Measurements from ENCODE around the gene L2HGDH.

L2HGDH gene

DNA sequence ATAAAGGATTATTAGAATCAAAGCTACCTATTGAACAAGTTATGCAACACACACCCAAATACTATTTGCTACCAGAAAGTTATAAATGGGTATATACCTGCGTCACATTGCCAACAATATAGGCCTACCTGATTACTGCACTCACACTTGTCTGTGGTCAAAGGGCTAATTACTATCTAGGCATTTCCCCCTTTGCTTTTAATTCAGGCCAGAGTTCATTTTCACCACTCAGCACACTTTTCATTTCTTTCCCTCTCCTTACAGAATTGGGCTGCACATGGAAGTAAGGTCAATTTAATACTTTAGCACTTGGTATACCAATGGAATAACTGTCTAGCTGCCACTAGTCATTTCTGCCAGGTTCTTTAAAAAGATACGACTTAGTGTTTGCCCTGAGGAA is 82.3 kb downstream of the L2HGDH start:
- DNase-seq (ENCODE audit: low read depth), result no peak

DNA sequence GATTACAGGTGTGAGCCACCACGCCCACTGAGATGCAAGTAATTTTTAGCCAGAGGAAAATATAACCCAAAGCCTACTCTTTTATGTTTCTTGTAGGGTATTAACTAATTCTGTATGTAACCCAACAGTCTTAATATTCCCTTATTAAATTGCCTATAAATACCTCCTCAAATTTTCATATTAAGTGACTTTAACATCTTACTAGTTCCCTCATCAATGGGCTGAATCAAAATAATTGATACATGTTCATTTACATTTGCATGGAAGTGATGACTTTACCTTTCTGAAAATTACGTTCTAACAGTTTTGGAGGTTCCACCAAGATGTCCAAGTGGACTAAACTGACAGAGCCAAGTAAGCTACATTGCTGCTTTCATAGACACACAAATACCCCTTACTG is 83.7 kb downstream of the L2HGDH start:
- no peak for DNase-seq (ENCODE audit: low read depth)

DNA sequence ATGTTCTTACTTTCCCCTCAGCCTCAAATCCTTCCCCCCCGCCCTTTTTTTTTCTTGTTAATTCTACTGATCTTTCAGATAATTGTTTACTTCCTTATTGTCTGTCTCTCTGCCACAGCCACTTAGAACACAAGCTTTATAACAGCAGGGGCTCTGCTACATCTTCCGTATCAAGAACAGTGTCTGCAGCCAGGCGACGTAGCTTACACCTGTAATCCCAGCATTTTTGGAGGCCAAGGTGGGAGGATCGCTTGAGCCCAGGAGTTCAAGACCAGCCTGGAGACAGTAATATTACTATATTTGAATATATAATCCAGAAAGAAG is 86.1 kb downstream of the L2HGDH start:
- DNase-seq (ENCODE audit: low read depth), result no peak

DNA sequence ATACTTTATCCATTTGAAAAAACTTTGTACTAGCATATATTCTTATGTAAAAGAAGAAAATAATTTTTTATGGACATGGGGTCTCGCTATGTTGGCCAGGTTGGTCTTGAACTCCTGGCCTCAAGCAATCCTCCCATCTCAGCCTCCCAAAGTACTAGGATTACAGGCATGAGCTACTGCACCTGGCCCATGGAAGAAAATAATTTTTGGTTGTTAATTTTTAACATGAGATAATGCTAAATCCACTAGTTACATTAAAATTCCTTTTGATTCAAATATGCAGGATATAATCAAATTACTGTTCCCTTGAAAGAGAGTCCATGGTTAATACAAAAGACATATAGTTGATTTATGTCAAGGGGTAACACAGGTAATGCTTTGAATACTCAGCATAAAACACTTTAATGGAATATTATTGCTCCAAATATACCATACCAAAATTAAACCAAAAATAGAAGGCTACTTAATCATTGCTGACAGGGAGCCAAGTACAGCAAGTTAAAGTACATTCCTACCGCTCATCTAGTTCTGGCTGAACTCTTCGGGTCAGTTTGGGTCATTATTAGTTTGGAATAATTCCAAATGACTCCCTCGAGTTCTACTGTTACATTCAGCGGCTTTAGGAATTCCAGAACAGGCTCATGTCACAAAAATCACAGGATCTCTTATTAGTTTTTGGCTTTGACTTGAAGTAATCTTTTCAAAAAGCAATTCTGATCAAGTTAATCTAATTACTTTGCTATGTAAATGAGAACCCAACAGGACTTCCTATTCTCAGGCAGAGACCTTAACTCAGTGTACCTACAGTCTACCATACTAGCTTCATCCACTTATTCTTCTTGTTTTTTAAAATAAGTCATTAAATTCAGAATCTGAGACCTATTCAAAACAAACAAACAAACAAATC is 86.7 kb downstream of the L2HGDH start:
- DNase-seq (ENCODE audit: low read depth), result no peak

DNA sequence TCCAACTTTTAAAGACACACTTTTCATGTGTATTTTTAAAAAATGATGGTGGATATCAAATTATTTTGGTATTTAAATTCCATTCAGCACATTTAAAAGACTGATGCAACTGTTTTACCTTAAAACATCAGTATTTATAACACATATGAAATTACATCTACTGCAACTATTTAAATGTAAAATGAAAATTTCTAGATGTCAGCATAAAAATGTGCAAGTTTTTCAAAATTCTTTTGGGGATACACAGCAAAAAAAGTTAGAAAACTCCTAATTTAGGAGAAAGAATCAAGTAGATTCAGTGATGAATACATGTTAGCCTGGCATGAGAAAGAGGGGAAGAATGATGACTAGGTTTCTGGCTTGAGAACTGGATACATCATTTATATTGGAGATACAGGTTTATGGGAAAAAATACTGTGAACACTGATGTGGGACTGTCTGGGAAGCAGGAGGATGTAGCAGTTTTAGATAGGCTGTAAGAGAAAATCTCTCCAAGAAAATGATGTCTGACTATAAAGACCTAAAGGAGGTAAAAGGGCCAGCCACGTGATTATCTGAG is 89.9 kb downstream of the L2HGDH start:
- DNase-seq (ENCODE audit: low read depth), result no peak

DNA sequence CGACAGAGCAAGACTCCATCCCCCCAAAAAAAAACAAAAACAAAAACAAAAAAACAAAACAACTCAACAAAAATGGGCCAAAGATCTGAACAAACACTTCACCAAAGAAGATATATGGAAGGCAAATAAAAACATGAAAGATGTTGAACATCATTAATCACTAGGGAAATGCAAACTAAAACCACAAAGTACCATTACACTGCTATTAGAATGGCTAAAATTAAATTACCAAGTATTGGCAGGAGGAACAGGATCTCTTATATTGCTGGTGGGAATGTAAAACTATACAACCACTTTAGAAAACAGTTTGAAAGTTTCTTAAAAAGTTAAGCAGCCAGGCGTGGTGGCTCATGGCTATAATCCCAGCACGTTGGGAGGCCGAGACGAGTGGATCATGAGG is 93.5 kb downstream of the L2HGDH start:
- DNase-seq (ENCODE audit: low read depth), result no peak

DNA sequence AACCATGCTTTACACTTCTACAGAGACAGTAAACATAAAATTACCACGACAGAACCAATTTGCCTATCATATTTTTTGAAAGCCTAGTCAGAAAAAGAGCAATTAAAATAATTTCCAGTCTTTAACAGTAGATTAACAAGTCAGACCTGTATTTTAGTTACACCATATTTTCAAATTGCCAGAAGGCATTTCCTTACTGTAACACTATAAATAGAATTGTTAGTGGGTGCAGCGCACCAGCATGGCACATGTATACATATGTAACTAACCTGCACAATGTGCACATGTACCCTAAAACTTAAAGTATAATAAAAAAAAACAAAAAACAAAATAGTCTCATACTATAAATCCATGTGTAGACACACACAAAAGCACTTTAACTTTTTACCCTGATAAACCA is 96.6 kb downstream of the L2HGDH start:
- DNase-seq (ENCODE audit: low read depth), result no peak

DNA sequence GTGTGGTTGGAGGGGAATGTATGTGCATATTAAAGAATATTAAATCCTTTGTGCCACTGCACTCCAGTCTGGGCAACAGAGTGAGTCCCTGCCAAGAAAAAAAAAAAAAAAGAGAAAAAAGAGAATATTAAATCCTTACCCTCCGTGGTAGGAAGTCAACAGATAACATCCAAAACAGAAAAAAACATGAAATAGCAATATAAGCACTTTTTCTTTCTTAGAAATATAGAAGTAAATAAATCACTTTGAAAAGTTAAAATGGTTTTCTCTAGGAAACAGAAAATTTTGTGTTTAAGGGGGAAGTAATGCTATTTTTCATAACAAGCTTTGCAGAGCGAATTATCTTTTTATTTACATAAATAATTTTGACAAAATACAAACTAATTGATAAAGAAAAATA is 98.2 kb downstream of the L2HGDH start:
- DNase-seq (ENCODE audit: low read depth), result no peak

DNA sequence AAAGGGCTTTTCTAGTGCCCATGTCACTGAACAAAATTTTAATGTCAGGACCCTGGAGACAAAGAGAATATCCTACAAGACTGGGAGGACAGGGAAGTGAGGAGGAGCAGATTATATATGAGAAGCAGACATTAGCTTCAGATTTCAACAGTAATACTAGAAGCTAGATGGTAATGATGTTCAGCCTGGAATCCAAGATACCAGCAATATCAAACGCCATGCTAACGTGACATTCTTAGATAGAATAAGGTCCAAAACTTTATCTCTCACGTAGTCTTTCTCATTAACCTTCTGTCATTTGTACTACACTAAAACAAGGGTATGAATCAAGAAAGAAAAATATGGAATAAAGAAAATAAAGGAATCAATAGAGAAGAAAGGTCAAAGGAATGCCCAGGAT is 99.3 kb downstream of the L2HGDH start:
- no peak for DNase-seq (ENCODE audit: low read depth)

DNA sequence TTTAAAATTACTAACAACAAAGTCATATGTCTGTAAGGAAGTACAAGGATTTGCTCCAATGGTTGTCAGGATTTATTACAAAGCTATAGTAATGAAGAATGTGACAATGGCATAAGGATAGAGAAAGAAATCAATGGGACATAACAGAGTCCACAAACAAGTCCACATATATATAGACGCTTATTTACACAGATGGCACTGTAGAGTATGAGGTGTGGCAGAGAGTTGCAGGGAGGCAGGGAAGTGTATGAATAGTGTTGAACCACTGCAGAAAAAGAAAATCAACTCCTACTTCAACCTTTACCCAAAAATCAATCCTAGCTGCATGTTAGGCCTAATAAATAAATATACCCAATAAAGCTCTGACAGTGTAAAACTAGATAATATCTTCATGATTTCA is 102.0 kb downstream of the L2HGDH start:
- no peak for DNase-seq (ENCODE audit: low read depth)

DNA sequence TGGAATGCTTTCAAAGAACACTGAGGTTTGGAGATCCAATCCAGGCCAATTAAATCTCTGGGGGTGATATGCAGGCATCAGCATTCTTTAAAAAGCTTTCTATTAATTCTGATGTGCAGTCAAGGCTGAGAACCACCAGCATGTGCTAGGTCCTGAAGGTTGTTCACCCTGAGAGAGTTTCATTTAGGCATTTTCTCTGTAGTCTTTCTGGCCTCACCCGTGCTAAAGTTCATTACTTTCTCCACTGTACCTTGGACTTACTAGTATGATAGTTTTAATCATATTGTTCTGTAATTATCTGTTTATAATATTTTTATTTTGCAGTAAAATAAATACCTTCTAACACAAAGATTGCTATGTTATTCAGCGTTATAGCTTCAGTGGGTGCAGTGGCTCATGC is 113.5 kb downstream of the L2HGDH start:
- DNase-seq (ENCODE audit: low read depth), result no peak

DNA sequence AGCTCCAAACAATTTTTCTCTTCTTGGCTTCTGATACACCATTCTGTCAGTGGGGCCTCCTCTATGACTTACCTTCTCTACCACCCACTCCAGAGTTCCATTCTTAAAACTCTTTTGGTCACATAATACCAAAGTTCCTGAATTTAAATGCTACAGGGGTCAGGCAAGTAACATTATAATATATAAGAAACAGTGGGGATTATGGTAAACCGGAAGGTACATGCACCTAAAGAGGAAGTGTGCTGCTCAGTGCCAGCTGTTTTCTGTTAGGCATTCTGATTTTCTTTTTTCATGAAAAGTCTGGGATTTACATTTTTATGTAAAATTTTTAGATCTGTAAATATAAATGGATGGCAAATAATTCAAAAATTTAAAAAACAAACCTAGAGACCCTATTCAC is 120.5 kb downstream of the L2HGDH start:
- no peak for DNase-seq (ENCODE audit: low read depth)
